ENCODE measurements around the gene ASAP2.
A peak's percentile ranks its signal among the peaks of the same experiment; 100 is the strongest.

The ASAP2 gene

GRCh38 chr2:9275399-9275798 lies 68.8 kb downstream of the ASAP2 start:
- no peak for DNase-seq (ENCODE audit: low read depth)

- no peak for DNase-seq (ENCODE audit: low read depth)
Measured at GRCh38 chr2:9276074-9276473, 69.5 kb downstream of the ASAP2 start.

DNA sequence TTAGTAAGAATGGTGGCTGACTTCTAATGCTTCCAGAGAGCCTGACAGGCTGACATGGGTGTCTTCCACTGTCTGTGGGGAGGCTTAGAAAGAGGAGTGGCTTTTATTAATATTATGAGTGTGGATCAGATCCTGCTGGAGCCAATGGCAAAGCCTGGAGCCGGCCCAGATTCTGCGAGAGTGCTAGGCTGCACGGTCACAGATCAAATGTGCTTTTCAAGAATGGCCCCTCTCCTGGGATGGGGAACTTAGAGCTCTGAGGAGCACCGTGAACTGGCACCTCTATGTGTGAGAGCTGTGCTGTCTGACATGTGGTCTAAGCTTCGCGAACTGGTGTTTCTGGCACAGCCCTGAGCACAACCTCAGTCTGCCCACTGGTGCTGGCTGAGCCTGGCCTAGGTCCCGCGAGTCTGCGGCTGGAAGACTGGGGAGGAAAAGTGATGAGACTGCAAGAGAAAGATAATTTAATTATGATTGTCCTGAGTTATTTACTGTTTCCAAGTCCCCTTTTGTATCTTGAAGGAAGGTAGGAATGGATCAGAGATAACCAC lies 70.4 kb downstream of the ASAP2 start:
- no peak for DNase-seq (ENCODE audit: low read depth)

DNA sequence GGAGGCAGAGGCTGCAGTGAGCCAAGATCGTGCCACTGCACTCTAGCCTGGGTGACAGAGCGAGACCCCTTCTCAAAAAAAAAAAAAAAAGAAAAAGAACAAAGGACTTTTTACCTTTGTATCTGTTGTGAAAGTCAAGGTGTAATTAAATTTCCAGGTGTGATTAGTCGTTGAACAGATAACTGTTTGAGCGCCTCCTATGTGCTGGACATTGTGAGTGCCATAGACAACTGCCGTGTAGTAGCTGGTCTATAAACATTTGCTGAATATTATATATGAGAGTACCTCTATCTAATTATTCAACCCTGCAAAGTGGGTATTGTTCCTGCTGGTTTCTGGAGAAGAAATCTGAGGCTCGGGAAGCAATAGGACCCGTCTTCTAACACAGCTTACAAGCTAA lies 71.8 kb downstream of the ASAP2 start:
- no peak for DNase-seq (ENCODE audit: low read depth)

- DNase-seq (ENCODE audit: low read depth) = no peak
Measured at GRCh38 chr2:9279426-9279825, 72.8 kb downstream of the ASAP2 start.

DNA sequence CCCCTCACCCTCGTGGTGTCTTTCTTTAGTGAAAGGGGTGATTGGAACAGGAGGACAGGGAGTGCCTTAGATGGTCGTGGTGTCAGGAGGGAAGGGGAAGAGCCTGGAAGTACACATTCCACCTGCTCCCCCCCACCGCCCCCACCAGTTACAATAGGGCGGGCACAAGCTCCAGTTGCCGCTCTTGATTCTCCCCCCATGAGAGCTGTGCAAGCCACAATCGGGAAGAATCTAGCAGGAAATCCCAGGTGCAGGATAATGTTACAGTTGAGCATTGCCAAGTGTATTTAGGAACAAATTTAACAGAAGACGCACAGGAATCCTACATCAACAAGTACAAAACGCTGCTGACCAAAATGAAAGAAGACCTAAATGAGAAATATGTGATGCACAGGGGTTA lies 73.6 kb downstream of the ASAP2 start:
- DNase-seq (ENCODE audit: low read depth) = no peak

- no peak for DNase-seq (ENCODE audit: low read depth)
Measured at GRCh38 chr2:9281145-9281544, 74.5 kb downstream of the ASAP2 start.

DNA sequence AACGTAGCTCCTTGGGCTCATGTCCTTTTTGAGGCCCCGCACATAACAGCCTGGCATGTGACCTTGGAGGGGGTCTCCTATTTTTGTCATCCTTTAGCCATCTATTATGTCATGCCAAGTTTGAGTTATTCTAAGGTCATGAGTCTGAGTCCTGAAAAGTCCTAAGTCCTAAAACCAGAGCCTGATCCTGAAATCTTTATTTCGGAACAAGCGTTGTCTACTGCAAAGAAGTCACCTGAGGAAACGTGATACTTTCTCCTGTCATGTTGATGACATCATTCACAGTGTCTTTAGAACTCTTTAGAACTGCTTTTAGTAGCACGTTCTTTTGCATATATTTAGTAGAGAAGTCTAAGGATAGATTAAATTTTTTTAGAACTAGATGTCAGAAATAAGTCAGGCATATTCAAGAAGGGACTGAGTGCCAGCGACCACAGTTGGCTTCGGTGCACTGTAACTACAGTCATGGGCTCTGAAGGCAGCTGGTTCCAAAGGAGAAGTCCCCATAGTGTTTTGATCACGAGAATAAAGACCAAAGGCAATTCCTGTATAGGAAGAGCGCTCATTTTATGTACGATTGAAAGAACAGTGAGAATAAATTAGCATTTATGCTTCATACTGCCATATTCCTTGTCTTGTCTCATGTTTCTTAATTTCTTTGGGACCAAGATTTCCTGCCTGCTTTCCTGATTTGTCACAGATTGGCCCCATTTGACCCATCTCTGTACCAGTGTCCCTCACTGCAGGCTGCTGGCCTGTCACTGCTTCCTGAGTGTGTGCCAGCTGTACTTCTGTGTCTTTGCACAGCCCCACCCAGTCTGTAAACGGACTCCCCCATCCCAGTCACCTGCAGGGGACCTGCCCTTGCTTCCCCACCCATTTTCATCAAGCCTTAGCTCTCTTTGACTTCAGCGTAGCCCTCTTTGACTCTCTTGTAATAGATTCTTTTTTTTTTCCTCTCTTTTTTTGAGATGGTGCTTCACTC lies 75.8 kb downstream of the ASAP2 start:
- DNase-seq (ENCODE audit: low read depth) = no peak

DNA sequence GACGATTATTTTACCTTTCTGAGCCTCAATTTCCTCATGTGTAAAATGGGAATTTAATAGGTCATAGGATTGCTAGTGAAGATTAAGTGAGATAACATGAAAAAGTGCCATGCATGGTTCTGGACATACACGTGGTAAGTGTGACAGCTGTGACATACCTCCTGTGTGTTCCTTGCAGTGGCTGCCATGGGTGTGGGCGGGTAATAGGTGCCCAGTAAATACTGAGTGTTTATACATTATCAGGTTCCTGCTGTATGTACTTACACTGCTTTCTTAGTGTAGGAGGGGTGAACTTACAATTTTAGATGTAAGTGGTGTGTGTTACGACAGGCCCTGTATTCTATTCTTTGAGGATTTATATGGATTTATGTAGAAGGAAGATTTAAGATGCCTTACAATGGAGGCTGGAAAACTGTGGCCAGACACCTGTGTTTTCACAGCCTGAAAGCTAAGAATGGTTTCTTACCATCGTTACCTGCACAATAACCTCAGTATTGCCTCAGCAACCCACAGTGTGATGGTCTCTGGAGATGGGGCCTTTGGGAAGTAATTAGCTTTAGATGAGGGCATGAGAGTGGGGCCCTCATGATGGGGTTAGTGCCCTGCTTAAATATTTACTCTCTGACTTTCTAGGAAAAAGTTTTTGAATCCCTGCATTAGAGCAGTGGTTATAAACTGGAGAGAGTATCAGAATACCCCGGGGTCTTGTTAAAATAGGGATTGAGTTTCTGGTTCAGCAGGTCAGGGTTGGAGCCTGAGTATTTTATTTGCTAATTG lies 78.1 kb downstream of the ASAP2 start:
- no peak for DNase-seq (ENCODE audit: low read depth)

DNA sequence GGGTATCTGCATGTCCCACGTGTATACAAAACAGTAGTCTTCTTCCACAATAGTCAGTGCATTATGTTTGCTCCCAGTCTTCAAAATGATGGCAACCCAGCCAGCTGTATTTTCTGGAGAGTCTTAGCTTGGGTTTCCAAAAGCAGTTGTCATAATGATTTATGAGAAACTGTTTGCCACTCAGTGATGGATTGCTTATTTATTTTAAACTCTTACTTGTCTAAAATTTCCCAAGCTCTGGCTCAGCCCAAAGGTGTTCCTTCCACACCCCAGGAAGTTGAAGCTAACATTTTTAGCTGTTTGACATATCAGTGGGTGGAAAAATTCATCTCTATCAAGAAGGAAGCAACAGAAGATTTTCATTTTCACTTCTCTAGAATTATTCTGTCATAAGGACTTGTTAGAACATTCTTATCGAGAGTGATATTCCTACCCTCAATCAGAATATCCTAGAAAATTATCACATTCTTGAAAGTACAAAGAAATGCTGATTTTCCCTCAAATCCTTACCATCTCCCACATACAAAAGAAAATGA lies 78.8 kb downstream of the ASAP2 start:
- DNase-seq (ENCODE audit: low read depth) = no peak

DNA sequence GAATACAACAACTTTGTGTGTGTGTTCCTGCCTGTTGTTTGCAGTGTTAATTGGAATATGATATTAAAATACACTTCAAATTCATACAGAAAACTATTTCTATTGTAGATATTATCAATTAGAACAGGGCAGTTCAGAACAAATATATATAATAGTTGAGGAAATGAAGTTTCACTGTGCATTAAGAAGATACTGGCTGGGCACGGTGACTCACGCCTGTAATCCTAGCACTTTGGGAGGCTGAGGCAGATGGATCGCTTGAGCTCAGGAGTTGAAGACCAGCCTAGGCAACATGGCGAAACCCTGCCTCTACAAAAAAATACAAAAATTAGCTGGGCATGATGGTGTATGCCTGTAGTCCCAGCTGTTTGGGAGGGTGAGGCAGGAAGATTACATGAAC lies 79.3 kb downstream of the ASAP2 start:
- no peak for DNase-seq (ENCODE audit: low read depth)

GRCh38 chr2:9286554-9287399 lies 80.2 kb downstream of the ASAP2 start:
- no peak for DNase-seq (ENCODE audit: low read depth)

- DNase-seq (ENCODE audit: low read depth) = peak; percentile 96
Measured at GRCh38 chr2:9287400-9288045, 80.9 kb downstream of the ASAP2 start.

DNA sequence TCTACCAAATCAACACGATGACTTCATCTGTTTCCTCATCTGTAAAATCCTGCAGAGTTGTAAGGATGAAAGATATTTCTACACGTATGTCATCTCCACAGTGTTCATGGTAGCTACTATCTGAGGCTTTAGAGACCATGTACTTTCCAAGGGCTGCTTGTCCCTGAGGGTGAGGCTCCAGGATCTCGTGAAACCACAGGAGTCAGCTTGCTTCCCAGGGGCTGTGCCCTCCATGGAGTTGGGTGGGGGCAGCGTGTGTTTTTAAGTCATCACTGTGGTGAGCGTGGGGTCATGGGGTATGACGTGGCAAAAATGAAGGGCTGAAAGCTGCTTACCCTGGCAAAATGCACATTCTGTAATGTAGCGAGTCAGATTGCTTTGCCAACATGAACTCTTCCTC lies 81.6 kb downstream of the ASAP2 start:
- DNase-seq (ENCODE audit: low read depth) = peak; percentile 84

DNA sequence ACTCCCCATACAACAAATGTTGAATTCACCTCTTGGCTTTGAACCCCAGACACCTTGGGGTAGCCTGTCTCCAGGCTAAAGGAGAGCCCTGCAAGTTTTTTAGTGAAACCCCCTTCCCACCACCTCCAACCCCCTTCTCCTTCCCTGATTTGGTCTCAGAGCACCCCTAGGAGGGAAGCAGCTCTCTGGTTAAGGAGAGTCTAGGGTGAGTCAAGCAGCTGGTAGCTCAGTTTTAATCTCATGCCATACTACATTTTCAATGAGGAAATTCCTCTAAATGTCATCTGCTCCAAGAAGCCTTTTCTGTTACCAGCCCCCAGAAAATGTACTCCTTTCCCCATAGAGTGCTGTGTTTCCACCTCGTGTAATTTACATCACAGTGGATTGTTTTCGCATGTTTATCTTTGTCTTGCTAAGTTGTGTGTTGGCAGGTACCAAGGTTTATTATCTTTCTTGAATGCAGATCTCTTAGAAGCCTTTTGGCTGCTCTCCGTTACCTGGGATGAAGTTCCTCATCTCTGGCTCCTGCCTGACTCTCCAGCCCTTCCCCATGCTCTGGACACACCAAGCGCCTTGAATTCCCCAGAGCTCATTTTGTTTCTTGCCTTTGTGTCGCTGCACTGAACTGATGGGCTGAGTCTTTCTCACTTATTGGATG lies 82.2 kb downstream of the ASAP2 start:
- DNase-seq (ENCODE audit: low read depth) = peak; percentile 33

- no peak for DNase-seq (ENCODE audit: low read depth)
Measured at GRCh38 chr2:9291331-9291730, 84.7 kb downstream of the ASAP2 start.

DNA sequence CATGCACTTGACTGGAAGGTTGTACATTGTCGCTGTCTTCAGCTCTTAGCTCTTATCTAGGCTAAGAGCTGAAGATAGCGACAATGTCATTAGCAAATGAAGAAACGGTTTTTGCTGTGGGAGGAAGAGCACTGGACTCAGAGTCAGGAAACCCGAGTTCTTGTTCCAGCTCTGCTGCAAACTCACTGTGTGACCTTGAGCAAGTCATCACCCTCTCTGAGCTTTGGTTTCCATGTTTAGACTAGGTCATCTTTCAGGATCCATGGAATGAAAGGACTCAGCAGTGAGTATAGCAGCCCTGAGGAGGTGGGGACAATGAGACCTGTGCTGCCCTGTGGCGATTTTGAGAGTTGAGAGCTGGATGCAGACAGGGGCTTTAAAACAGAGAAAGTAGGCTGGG lies 85.3 kb downstream of the ASAP2 start:
- no peak for DNase-seq (ENCODE audit: low read depth)

DNA sequence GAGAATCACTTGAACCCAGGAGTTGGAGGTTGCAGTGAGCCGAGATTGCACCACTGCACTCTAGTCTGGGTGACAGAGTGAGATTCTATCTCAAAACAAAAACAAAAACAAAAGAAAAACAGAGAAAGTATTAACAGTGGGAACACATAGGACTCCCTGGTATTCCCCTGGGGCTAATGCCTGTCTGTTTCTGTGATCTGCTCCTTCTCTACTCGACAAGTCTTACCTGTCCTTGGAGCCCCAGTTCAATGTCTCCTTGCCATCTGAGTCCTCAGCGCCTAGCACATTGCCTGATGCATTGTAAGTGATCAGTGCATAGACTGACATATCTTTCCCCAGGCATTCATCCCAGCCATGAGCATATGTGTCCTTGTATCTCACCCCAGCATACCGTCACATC lies 85.8 kb downstream of the ASAP2 start:
- DNase-seq (ENCODE audit: low read depth) = no peak

GRCh38 chr2:9294764-9295163 lies 88.2 kb downstream of the ASAP2 start:
- DNase-seq (ENCODE audit: low read depth) = no peak

- no peak for DNase-seq (ENCODE audit: low read depth)
Measured at GRCh38 chr2:9296559-9296958, 89.9 kb downstream of the ASAP2 start.

DNA sequence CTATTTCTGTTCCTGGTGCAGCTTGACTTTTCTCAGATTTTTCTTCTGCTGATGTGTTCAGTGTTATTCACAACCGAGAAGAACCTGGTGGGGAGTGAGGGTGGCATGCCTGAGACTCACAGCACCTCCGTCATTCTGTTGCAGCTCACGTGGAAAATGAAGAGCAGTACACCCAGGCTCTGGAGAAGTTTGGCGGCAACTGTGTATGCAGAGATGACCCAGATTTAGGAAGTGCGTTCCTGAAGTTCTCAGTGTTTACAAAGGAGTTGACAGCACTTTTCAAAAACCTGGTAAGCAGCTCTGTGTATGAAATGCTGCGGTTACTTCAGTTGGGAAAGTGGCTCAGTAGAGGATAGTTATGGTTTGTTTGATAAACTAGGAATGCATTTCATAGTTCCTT lies 90.5 kb downstream of the ASAP2 start:
- DNase-seq (ENCODE audit: low read depth) = no peak
